ENCODE measurements around the gene FCHSD2. TPM values are rescaled to one million over a fixed set of nuclear protein-coding genes. Genes with fewer than 3 reads are reported as not detected.

FCHSD2 gene
- total and polyA plus RNA-seq, 9 of the 15 experiments (the other 6 are each of a cell fraction or from before 2014, with no cell fraction given): 1.8 to 14.7 (median 6.4) TPM

- Histone ChIP-seq H4K20me1 (replicated peaks; ENCODE audit: control insufficient read depth, insufficient read depth, low read length) (no peaks in the 10 kb centered on the region), H3K79me2 (ENCODE audit: control insufficient read depth, insufficient read depth, low read length) (no peaks in the 10 kb centered on the region), H3K27ac (ENCODE audit: extremely low read depth, low read depth, low read length) (no peak overlapping the region), H3K9me1 (ENCODE audit: control insufficient read depth, insufficient read depth, low read length) (no peaks in the 10 kb centered on the region), H3K4me2 (ENCODE audit: insufficient read depth, low read length) (no peak overlapping the region), H3K4me1 (replicated peaks in 1 of 2; ENCODE audit: control insufficient read depth in 2 of 2, insufficient read depth in 2 of 2, low read length in 2 of 2) (peaks cover 9 to 23% of the 10 kb centered on the region in 2 experiments; a peak in 4 of 5 replicates), H3K4me3 (no peak overlapping the region), H3K36me3 (ENCODE audit: control insufficient read depth, insufficient read depth, low read length) (no peaks in the 10 kb centered on the region), H3K9me3 (replicated peaks; ENCODE audit: control insufficient read depth, insufficient read depth, low read depth, low read length) (no peaks in the 10 kb centered on the region), H3K27me3 (ENCODE audit: control insufficient read depth in 2 of 2, insufficient read depth in 2 of 2, low read length in 2 of 2) (no peaks in the 10 kb centered on the region), H2AFZ (ENCODE audit: low read depth, low read length) (no peak overlapping the region), H3K9ac (ENCODE audit: insufficient read depth in 1 of 2, low read depth in 2 of 2, low read length in 2 of 2) (no peak overlapping the region)
- ATAC-seq (no peak), DNase-seq (ENCODE audit: extremely low read depth in 1 of 4, low spot score in 3 of 4) (no peak), FAIRE-seq (no peak)
- CTCF ChIA-PET (ENCODE audit: low intra/inter-chr PET ratio): no interaction called here
- intact Hi-C loops (cut with micrococcal nuclease) (no loop called here), in situ Hi-C loops (cut with MboI) (no loop called here)
- 33% methylated on average over 3 of the region's 3 CpGs for WGBS (ENCODE audit: insufficient coverage, low coverage, missing lambda C conversion rate)
- no peak for TF ChIP-seq BACH1 (tag; IDR thresholded peaks at IDR 0.05)
- TF ChIP-seq MECOM (CRISPR knock-in tag; IDR thresholded peaks at IDR 0.05): no peak
- TF ChIP-seq RBM22 (IDR thresholded peaks at IDR 0.05; ENCODE audit: low read depth, low read length, poor library complexity, severe bottlenecking): no peak
- TF ChIP-seq E4F1 (CRISPR knock-in tag; IDR thresholded peaks at IDR 0.05; ENCODE audit: borderline replicate concordance): no peak
- no peak for TF ChIP-seq SPI1 (IDR thresholded peaks at IDR 0.05; ENCODE audit: borderline replicate concordance, low read depth, low read length)
- no peak for TF ChIP-seq MTA1 (IDR thresholded peaks at IDR 0.05; ENCODE audit: borderline replicate concordance)
- no peak for TF ChIP-seq ARID2 (IDR thresholded peaks at IDR 0.05)
- TF ChIP-seq SREBF1 (IDR thresholded peaks at IDR 0.05; ENCODE audit: borderline replicate concordance, low read depth, low read length): no peak
- TF ChIP-seq L3MBTL2 (IDR thresholded peaks at IDR 0.05): no peak
- TF ChIP-seq ZNF589 (CRISPR knock-in tag; IDR thresholded peaks at IDR 0.05; ENCODE audit: low read depth): no peak
- TF ChIP-seq PML (IDR thresholded peaks at IDR 0.05; ENCODE audit: low read length): no peak
- no peak for TF ChIP-seq GMEB1 (CRISPR knock-in tag; IDR thresholded peaks at IDR 0.05)
- no peak for TF ChIP-seq ZNF76 (CRISPR knock-in tag; IDR thresholded peaks at IDR 0.05; ENCODE audit: borderline replicate concordance)
- TF ChIP-seq CEBPZ (IDR thresholded peaks at IDR 0.05; ENCODE audit: borderline replicate concordance, low read depth, low read length): no peak
- no peak for TF ChIP-seq NR2C1 (IDR thresholded peaks at IDR 0.05)
- no peak for TF ChIP-seq NR2C1 (tag; IDR thresholded peaks at IDR 0.05)
- no peak for TF ChIP-seq HNRNPUL1 (IDR thresholded peaks at IDR 0.05; ENCODE audit: low read length)
- no TSS peak for BruUV-seq (replicated peaks)
- POLR2A ChIA-PET: interaction anchor here (0.6 to 1.0 kb wide), 2 partner anchors 16 to 291 kb away, joined by 3 to 4 read pairs; no protein-coding TSS in a partner anchor
Measured at GRCh38 chr11:73167363-73167954, 25.3 kb upstream of the FCHSD2 start.

All from K562 (cell line).